ENCODE results near the gene SFXN1.
"Not testable (repeated sequence)": the region's sequence is repeated elsewhere in the genome, so short reads cannot be mapped to it uniquely, and the experiment has no call there.

SFXN1 gene

GRCh38 chr5:175534070-175534932, 55.9 kb downstream of the SFXN1 start:
- Histone ChIP-seq H3K27ac (no peak overlapping the region), H3K9me3 (no peaks in the 10 kb centered on the region), H4K20me1 (no peaks in the 10 kb centered on the region), H3K4me3 (no peak overlapping the region), H3K4me2 (peak overlapping the region; percentile 55), H3K9ac (peak overlapping the region; percentile 5; the same call in 1 of the 2 replicates), H3K4me1 (peaks cover 6% of the 10 kb centered on the region), H3K27me3 (no peaks in the 10 kb centered on the region), H3K36me3 (peaks cover 30% of the 10 kb centered on the region)
- no peak for TF ChIP-seq Cebpa-rat (IDR thresholded peaks at IDR 0.05)

GRCh38 chr5:175535331-175535730, 57.0 kb downstream of the SFXN1 start:
- not testable (repeated sequence) for H3K27me3 ChIP-seq, H4K20me1 ChIP-seq, H3K4me2 ChIP-seq, H3K27ac ChIP-seq, H3K9me3 ChIP-seq, H3K9ac ChIP-seq, H3K4me1 ChIP-seq, H3K4me3 ChIP-seq
- peaks cover 20% of the 10 kb centered on the region for H3K36me3 ChIP-seq

DNA sequence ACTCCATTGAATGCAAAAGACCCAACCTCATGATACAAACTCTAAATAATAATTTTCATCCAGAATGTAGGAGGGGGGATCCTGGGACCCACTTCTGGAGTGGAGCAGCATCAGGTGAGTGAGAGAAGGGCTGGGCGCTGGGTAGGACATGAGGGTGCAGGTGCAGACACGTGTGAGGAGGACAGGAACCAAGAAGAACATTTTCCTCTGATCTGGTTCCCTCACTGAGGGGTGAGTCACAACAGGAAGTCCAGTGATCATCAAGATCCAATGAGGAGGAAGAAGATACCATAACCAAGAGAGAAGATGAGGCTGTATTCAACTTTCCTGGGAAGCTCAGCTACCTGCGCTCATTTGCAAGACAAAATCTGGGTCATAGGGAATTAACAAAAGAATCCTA, 57.4 kb downstream of the SFXN1 start:
- Histone ChIP-seq H4K20me1 (no peaks in the 10 kb centered on the region), H3K36me3 (peaks cover 15% of the 10 kb centered on the region), H3K4me1 (peaks cover 6% of the 10 kb centered on the region), H3K27me3 (no peaks in the 10 kb centered on the region), H3K4me3 (no peak overlapping the region), H3K4me2 (no peak overlapping the region), H3K27ac (no peak overlapping the region), H3K9ac (no peak overlapping the region), H3K9me3 (no peaks in the 10 kb centered on the region)
- TF ChIP-seq Cebpa-rat (IDR thresholded peaks at IDR 0.05): no peak

- H3K9ac ChIP-seq: no peak overlapping the region
- H3K27ac ChIP-seq: no peak overlapping the region
- H3K4me2 ChIP-seq: no peak overlapping the region
- peaks cover 6% of the 10 kb centered on the region for H3K4me1 ChIP-seq
- no peaks in the 10 kb centered on the region for H4K20me1 ChIP-seq
- no peak for TF ChIP-seq Cebpa-rat (IDR thresholded peaks at IDR 0.05)
- H3K27me3 ChIP-seq: no peaks in the 10 kb centered on the region
- H3K9me3 ChIP-seq: no peaks in the 10 kb centered on the region
- no peak overlapping the region for H3K4me3 ChIP-seq
- no peaks in the 10 kb centered on the region for H3K36me3 ChIP-seq
Measured at GRCh38 chr5:175538576-175538975, 60.2 kb downstream of the SFXN1 start.

GRCh38 chr5:175539936-175540335, 61.6 kb downstream of the SFXN1 start:
- Histone ChIP-seq H3K4me2 (no peak overlapping the region), H3K4me3 (no peak overlapping the region), H4K20me1 (no peaks in the 10 kb centered on the region), H3K9me3 (no peaks in the 10 kb centered on the region), H3K9ac (no peak overlapping the region), H3K27ac (no peak overlapping the region), H3K36me3 (no peaks in the 10 kb centered on the region), H3K4me1 (no peaks in the 10 kb centered on the region), H3K27me3 (no peaks in the 10 kb centered on the region)
- no peak for TF ChIP-seq Cebpa-rat (IDR thresholded peaks at IDR 0.05)

GRCh38 chr5:175541264-175541663, 62.9 kb downstream of the SFXN1 start:
- no peak overlapping the region for H3K4me2 ChIP-seq
- no peaks in the 10 kb centered on the region for H3K27me3 ChIP-seq
- H3K4me3 ChIP-seq: no peak overlapping the region
- no peak for TF ChIP-seq Cebpa-rat (IDR thresholded peaks at IDR 0.05)
- H3K36me3 ChIP-seq: no peaks in the 10 kb centered on the region
- H4K20me1 ChIP-seq: no peaks in the 10 kb centered on the region
- 0 out of 2 replicates have a peak, but pooled peaks cover 6% of the 10 kb centered on the region for H3K4me1 ChIP-seq
- no peak overlapping the region for H3K27ac ChIP-seq
- no peaks in the 10 kb centered on the region for H3K9me3 ChIP-seq
- no peak overlapping the region for H3K9ac ChIP-seq

DNA sequence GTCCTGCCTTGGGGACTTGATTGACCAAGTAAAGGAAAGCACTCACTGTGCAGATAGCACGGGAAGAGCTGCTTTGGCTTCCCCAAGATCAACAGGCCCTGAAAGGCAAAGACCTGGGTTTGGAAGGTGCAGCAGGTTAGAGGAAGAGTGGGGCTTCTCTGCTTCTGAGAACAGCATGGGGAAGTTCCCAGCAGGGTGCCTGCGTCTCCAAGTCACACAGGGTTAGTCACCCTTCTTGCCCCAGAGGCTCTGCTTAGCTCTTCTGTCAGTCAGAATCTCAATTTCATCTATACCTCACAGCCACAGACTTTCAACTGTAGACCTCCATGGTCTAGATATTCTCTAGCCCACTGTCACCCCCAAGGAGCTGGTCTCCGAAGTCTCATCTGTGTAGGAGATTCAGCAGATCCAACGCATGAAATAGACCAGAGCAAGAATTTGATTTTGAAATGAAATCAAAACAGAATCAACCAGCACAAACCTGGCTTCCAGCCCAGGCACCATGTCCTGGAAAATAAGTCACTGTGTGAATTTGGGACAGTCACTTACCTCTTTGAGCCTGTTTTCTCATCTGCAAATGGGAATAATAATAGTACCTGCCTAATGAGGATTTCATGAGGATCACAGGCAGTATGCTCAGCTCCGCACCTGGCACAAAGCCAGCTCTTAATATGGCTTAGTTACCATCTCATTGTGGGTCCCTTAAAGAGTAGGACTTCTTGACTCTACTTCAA, 64.0 kb downstream of the SFXN1 start:
- Histone ChIP-seq H3K4me3 (no peak overlapping the region), H3K36me3 (no peaks in the 10 kb centered on the region), H4K20me1 (no peaks in the 10 kb centered on the region), H3K4me2 (no peak overlapping the region), H3K27ac (no peak overlapping the region), H3K9ac (no peak overlapping the region), H3K4me1 (0 out of 2 replicates have a peak, but pooled peaks cover 6% of the 10 kb centered on the region), H3K9me3 (no peaks in the 10 kb centered on the region), H3K27me3 (no peaks in the 10 kb centered on the region)
- no peak for TF ChIP-seq Cebpa-rat (IDR thresholded peaks at IDR 0.05)

DNA sequence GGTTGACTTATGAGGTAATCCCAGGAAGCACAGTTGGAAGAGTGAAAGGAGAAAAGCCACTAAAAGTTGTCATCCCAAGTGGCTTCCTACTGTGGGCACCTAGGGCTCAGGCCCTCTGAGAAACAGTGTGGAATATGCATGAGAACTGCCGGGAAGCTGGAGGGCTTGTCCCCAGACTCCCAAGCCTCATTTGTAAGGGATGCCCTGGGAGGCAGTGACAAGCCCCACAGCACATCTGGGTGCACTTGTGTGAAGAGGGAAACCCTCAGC, 64.5 kb downstream of the SFXN1 start:
- H3K4me2 ChIP-seq: no peak overlapping the region
- no peak overlapping the region for H3K4me3 ChIP-seq
- no peaks in the 10 kb centered on the region for H3K9me3 ChIP-seq
- H3K4me1 ChIP-seq: peaks cover 7% of the 10 kb centered on the region; the same call in 1 of the 2 replicates
- no peaks in the 10 kb centered on the region for H3K36me3 ChIP-seq
- no peaks in the 10 kb centered on the region for H4K20me1 ChIP-seq
- no peak overlapping the region for H3K9ac ChIP-seq
- no peak overlapping the region for H3K27ac ChIP-seq
- H3K27me3 ChIP-seq: no peaks in the 10 kb centered on the region
- no peak for TF ChIP-seq Cebpa-rat (IDR thresholded peaks at IDR 0.05)

DNA sequence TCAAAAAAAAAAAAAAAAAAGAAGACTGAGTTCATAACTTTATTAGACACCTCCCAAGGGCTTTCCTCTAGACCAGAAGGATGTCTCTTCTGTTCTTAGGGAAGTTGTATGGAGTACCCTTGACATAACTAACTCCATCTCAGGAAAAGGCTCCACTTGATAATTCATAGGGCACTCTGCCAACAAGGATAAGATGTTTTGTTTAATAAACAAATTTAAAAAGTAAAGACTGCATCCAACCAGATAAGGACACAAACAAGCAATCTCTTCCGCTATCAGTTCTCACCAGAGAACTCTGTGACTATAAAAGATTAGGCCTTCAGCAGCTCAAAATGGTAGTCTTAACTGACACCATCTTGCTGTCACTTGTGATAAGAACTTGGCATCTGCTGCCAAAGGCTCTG, 65.8 kb downstream of the SFXN1 start:
- H3K4me2 ChIP-seq: no peak overlapping the region
- no peak for TF ChIP-seq Cebpa-rat (IDR thresholded peaks at IDR 0.05)
- no peaks in the 10 kb centered on the region for H3K9me3 ChIP-seq

DNA sequence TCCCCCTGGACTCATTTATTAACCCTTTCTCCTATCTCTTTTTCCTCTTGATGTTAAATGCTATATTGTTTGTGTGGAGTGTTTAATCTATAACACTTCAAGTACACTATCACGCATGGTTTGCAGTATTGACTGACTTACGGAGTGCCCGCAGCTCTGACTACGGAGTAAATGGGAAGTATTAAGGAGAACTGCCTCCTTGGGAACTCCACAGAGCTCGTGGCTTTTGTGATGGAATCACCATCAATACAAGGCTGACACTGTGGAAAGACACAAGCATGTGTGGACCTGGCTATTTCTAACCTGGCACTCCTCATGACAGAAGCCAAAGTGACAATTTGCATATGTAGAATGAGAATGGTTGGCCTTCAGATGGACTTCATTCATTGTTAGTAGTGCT, 66.2 kb downstream of the SFXN1 start:
- Histone ChIP-seq H3K4me1 (peaks cover 17% of the 10 kb centered on the region; the same call in 1 of the 2 replicates), H3K27me3 (no peaks in the 10 kb centered on the region), H3K4me3 (no peak overlapping the region), H3K27ac (no peak overlapping the region), H3K36me3 (no peaks in the 10 kb centered on the region), H3K9me3 (no peaks in the 10 kb centered on the region), H4K20me1 (no peaks in the 10 kb centered on the region), H3K9ac (no peak overlapping the region), H3K4me2 (no peak overlapping the region)
- no peak for TF ChIP-seq Cebpa-rat (IDR thresholded peaks at IDR 0.05)

More for the DNA sequence above, 65.8 kb downstream of the SFXN1 start:
- Histone ChIP-seq H3K36me3 (no peaks in the 10 kb centered on the region), H4K20me1 (no peaks in the 10 kb centered on the region), H3K27me3 (no peaks in the 10 kb centered on the region), H3K4me1 (peaks cover 17% of the 10 kb centered on the region; the same call in 1 of the 2 replicates), H3K4me3 (no peak overlapping the region), H3K9ac (no peak overlapping the region), H3K27ac (no peak overlapping the region)
